GOT3 (cell line): ENCODE data around the gene KLHL35.

Source experiments
- DNase-seq: peaks from one replicate; lab custom pipeline; 2025; ENCODE audit warnings: mixed read lengths; lab: John Stamatoyannopoulos, UW

Gene KLHL35

GRCh38 chr11:75432911-75433321 is at the start of gene KLHL35:
Gene KLHL35, minus strand, starts transcription at chr11:75433203. Its CDS starts 2,574 bp downstream, at chr11:75430629.
- DNase-seq = no peak

GRCh38 chr11:75481922-75482606 is 49.1 kb upstream of the KLHL35 start:
- DNase-seq = no peak

- no peak for DNase-seq
These were observed 48.4 kb upstream of the KLHL35 start for GRCh38 chr11:75481223-75481921.

GRCh38 chr11:75480185-75481175 is 47.5 kb upstream of the KLHL35 start:
- no peak for DNase-seq

GRCh38 chr11:75479597-75480145 is 46.7 kb upstream of the KLHL35 start:
- DNase-seq = no peak

- no peak for DNase-seq
These were observed 46.0 kb upstream of the KLHL35 start for GRCh38 chr11:75478783-75479596.

GRCh38 chr11:75477614-75477935 is 44.6 kb upstream of the KLHL35 start:
- DNase-seq = no peak

GRCh38 chr11:75476739-75477613 is 44.0 kb upstream of the KLHL35 start:
- DNase-seq = no peak

GRCh38 chr11:75475767-75476650 is 43.0 kb upstream of the KLHL35 start:
- no peak for DNase-seq

GRCh38 chr11:75474878-75475766 is 42.1 kb upstream of the KLHL35 start:
- no peak for DNase-seq

- DNase-seq = no peak
These were observed 41.2 kb upstream of the KLHL35 start for GRCh38 chr11:75474240-75474639.

GRCh38 chr11:75473684-75474083 is 40.7 kb upstream of the KLHL35 start:
- no peak for DNase-seq

- DNase-seq = no peak
These were observed 39.2 kb upstream of the KLHL35 start for GRCh38 chr11:75472081-75472732.

- DNase-seq = no peak
These were observed 38.4 kb upstream of the KLHL35 start for GRCh38 chr11:75471176-75471973.

- no peak for DNase-seq
These were observed 37.6 kb upstream of the KLHL35 start for GRCh38 chr11:75470476-75471080.

GRCh38 chr11:75469785-75470405 is 36.9 kb upstream of the KLHL35 start:
- DNase-seq = no peak
